NCI-H526 (cell line): ENCODE results near the gene ABCC11.

Experiments used
- DNase-seq, 2 experiments: peaks; one replicate each; lab custom pipeline; 2025; lab: John Stamatoyannopoulos, UW

ABCC11 gene

GRCh38 chr16:48161906-48162305 is 85.4 kb downstream of the ABCC11 start:
- no peak for DNase-seq

DNA sequence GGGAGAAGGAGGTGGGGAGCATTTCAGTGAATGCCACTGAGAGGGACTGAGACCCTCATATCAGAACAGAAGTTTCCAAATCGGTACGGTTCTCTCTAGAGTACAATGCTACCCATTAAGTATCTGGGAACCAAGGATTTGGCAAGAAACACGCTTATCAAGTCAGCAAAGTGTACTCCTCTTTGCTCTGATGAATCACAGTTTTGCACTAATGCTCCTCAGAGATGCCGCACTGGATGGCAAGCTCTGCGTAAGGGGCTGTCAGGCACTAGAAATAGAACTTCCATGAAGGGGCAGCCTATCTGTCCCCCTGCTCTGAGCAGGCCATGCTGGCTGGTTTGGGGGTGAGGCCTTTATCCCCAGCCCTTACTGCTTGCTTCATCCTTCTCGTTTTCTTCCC is 86.8 kb downstream of the ABCC11 start:
- DNase-seq, result no peak

DNA sequence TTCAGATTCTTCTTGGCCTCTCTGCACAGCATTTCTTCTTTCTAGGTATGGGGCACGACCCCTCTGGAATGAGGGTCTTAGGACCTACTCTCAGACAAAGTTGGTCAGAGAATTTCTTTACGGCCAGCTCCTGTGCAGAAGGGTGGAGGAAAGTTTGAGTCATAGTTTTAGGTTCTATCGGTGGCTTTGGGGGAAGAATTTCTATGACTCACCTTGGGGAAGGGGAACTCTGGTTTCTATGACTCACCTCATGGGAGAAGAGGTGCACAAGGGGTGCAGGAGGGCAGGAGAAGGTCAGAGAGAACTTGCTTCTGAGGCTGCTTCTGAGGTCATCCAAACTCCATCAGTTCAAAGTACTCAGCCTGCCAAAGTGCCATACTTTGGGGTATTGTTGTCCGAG is 89.0 kb downstream of the ABCC11 start:
- no peak for DNase-seq

DNA sequence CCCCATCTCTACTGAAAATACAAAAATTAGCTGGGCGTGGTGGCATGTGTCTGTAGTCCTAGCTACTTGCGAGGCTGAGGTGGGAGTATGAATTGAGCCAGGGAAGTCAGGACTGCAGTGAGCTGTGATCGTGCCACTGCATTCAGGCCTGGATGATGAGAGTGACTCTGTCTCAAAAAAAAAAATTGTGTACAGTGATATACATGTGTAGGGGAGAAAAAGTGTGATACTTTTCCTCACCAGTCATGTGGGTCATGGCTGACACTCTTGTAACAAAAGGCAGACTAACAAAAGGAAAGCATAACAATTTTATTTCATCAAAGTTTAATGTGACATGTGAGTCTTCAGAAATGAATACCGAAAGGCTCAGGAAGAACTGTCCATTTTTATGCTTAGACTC is 89.5 kb downstream of the ABCC11 start:
- no peak for DNase-seq

DNA sequence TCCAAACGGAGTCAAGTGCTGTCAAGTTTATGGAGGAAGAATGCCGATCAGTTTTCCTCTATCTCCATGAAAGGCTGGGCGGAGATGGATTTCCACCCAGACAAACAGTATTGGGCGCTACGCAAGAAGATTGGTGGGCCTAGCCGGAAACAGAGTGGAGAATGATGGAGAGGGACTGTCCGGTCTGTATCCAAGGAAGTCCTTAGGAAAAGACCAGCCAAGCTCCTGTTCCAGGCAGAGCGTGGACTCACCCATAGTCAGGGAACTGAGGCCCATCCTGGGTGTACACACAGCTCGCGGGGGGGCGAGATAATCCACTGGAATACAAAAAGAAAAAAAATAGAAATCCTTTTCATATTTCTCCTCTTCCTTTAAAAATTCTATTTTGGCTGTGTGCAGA is 90.0 kb downstream of the ABCC11 start:
- no peak for DNase-seq

- DNase-seq, result peak; percentile 27 to 77
Observed at GRCh38 chr16:48156790-48157209, 90.5 kb downstream of the ABCC11 start.

- DNase-seq, result no peak
Observed at GRCh38 chr16:48155926-48156789, 91.2 kb downstream of the ABCC11 start, which contains the start of gene ABCC12. Gene ABCC12 (minus strand): TSS chr16:48155993. CDS start chr16:48146424, 9,569 bp downstream.

- no peak for DNase-seq
Observed at GRCh38 chr16:48153774-48154173, 93.6 kb downstream of the ABCC11 start.

- no peak for DNase-seq
Observed at GRCh38 chr16:48152226-48152625, 95.1 kb downstream of the ABCC11 start.

DNA sequence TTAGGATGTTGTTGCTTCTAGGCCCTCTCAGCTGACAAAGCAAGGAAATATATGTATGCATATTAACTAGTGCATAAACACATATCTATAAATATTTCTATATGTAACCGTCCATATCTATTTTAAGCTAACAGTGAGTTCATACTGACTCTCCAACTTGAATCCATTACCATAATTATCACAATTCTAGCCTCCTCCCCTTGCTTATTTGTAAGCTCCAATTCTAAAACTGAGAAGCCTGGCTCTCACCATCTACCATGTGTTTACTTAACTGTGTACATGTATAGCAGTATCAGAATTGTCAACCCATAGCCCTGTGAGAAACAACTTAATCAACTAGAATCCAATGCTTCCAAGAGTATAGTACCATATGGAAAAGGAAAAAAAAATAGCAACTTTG is 96.6 kb downstream of the ABCC11 start:
- no peak for DNase-seq

GRCh38 chr16:48146710-48147109 is 100.6 kb downstream of the ABCC11 start:
- DNase-seq, result no peak

DNA sequence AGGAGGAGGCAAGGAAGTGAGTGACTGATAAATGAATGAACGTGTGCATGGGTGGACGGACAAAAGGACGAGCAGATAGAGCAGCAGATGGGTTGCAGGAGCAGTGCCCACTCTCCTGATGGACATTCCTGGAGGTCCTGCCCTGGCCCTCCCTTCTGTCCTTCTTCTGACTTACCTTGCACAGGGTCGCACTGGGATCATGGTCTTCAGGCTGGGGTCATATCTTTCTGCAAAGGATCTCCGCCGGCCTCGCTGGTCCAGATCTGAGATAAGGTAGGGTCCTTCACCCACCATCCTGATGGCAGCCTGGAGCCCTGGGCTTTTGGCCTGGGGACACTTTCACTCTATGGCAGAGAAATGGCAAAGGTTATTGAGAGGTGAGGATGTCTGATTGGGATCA is 101.2 kb downstream of the ABCC11 start:
- DNase-seq, result no peak

- no peak for DNase-seq
Observed at GRCh38 chr16:48143812-48144368, 103.4 kb downstream of the ABCC11 start.

GRCh38 chr16:48140821-48141220 is 106.5 kb downstream of the ABCC11 start:
- no peak for DNase-seq

GRCh38 chr16:48139517-48139916 is 107.8 kb downstream of the ABCC11 start:
- DNase-seq, result no peak

DNA sequence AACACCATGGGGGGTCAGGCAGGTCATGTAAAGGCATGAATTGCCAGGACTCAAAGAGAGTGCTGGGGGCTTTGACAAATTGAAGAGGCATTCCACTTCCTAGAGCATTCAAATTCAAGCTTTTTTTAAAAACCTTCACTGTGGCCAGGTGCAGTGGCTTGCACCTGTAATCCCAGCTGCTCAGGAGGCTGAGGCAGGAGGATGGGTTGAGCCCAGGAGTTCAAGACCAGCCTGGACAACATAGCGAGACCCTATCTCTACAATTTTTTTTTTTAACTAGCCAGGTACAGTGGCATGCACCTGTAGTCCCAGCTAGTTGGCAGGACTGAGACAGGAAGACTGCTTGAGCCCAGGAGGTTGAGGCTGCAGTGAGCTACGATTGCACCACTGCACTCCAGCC is 108.8 kb downstream of the ABCC11 start:
- DNase-seq, result no peak

DNA sequence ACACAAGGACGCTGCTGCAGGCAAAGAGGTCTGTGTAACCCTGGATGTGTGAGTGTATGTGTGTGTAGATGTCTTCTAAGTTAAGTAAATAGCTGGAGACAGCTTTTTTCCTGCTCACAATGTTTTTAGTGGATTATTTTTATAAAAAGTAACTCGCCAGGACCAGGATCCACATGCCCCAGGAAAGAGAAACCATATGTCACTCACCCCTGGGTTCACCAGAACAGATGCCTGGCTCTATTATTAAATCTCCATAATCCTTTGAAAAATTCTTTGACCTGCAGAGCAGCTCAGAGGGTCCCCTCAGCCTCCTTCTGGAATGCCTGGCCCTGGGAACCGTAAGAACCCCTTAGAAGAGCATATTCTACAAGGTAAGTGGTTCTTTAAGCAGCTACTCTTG is 109.5 kb downstream of the ABCC11 start:
- no peak for DNase-seq

DNA sequence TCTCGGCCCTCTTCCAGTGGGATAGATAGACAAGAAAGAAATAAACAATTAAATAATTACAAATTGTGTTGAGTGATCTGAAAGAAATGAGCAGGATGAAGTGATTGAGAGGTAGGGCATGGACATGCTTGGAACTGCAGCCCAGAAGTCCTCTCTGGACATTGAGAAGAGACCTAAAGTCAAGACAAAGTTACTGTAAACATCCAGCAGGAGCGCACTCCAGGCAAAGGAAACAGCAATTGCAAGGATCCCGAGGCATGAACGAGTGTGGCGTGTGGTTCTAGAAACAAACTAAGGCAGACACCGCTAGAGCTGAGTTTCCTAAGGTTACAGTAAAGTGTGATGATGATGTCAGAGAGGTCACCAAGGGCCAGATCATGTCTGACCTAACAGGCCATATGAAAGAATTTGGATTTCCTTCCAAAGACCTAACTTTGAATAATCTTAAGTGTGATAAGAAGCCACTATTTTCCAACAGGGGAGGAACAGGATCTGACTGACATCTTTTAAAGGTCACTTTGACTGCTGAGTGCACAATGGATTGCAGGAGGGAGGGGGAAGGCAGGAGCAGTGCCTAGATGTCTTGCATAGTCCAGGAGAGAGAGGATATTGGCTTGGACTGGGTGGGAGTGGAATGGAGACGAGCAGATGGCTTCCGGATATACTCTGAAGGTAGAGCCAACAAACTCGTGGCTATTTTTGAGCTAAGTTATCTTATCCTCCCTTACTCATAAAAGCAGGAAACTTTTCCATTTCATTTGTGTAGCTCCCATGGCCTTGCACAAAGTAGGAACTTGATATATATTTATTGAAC is 110.6 kb downstream of the ABCC11 start:
- no peak for DNase-seq

DNA sequence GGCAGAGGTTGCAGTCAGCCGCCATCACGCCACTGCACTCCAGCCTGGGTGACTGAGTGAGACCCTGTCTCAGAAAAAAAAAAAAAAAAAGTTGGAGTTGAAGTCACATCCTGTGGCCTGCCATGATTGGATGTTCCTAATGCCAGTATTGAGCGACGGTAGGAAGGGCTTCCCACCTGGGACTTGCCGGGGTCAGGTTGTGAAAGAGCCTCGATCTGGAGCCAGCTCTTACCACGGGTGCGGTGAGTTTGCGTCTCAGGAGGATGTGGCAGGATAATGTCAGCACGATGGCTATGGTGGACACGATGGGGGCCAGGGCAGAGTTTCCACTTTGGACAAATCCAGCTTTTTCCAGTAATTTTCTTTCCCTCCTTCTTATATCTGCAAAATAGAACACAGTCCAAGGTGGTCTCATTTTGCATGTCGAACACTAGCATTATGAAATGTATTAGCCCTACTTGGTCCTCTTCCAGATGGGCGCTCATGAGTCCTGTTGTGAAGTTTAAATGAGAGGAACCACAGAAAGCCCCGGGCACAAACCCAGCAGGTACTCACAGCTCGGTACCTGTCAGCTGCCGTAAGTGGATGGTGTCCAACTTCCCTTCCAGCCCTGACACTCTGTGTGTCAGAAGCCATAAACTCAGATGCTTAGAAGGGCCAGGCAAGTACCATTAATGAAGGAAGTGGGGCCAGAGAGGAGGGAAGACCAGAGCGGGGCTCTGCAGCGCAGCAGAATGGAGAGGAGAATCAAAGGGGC is 113.7 kb downstream of the ABCC11 start:
- DNase-seq, result no peak

DNA sequence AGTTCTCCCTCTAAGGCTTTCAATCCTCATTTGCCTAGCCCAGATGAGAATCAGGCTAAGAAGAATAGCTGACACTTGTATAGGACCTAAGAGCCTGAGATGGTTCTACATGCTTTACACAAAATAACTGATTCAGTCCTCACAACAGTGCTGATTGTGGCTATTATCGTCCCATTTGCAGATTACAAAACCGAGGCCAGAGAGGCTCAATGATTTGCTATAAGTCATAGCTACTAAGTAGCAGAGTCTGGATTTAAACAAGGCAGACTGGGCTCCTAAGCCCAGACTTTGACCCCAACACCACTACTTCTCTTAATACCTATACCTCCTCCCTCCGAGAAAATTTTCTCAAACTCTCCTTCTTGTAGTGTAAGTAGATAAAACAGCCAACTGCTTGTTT is 114.6 kb downstream of the ABCC11 start:
- no peak for DNase-seq

GRCh38 chr16:48131201-48131935 is 116.0 kb downstream of the ABCC11 start:
- DNase-seq, result no peak
